ENCODE measurements around the gene OR52E6.

OR52E6 gene

GRCh38 chr11:5791165-5791564 lies 50.5 kb downstream of the OR52E6 start, which contains the start of gene OR52N1:
OR52N1 (minus strand) TSS chr11:5791265; CDS start chr11:5788816, 2,449 bp downstream.
- no peak for DNase-seq
